ACC112 (cell line): Measurements from ENCODE around the gene SNCA.
A peak's percentile ranks its signal among the peaks of the same experiment; 100 is the strongest.

Source experiments
- H2AFZ ChIP-seq: fragments of 200-600 bp; sonication (generic); one replicate; pipeline ENCODE4 v1.6.0; 2017; ENCODE audit warnings: antibody characterized with exemption, low read length; ENCODE audit not compliant: unreplicated experiment
- H3K27ac ChIP-seq: fragments of 200-600 bp; sonication (generic); 2 replicates; pipeline ENCODE4 v1.5.1; 2014; ENCODE audit warnings: low read depth, mild to moderate bottlenecking, antibody characterized with exemption, low read length, moderate library complexity
- H3K27me3 ChIP-seq: fragments of 200-600 bp; sonication (generic); 2 replicates; pipeline ENCODE4 v1.6.1; 2014; ENCODE audit warnings: mild to moderate bottlenecking, antibody characterized with exemption, low read length, moderate library complexity, mixed read lengths; ENCODE audit not compliant: insufficient read depth
- H3K36me3 ChIP-seq: fragments of 200-600 bp; sonication (generic); 2 replicates; pipeline ENCODE4 v1.6.1; 2016; ENCODE audit warnings: mild to moderate bottlenecking, antibody characterized with exemption, low read length, moderate library complexity, mixed read lengths; ENCODE audit not compliant: insufficient read depth
- H3K4me1 ChIP-seq: fragments of 200-600 bp; sonication (generic); one replicate; pipeline ENCODE4 v1.6.1; 2016; ENCODE audit warnings: low read length, mixed read lengths; ENCODE audit not compliant: insufficient read depth, unreplicated experiment, control insufficient read depth
- H3K4me3 ChIP-seq: fragments of 200-600 bp; sonication (generic); 2 replicates; pipeline ENCODE4 v1.5.1; 2014; ENCODE audit warnings: mild to moderate bottlenecking, low read depth, low read length
- H3K79me2 ChIP-seq: fragments of 200-600 bp; sonication (generic); one replicate; pipeline ENCODE4 v1.6.0; 2016; ENCODE audit warnings: low read length; ENCODE audit not compliant: control insufficient read depth, unreplicated experiment, insufficient read depth

Gene SNCA

GRCh38 chr4:89712141-89712540 lies 124.8 kb downstream of the SNCA start:
- H3K4me3 ChIP-seq = no peak overlapping the region
- no peak overlapping the region for H3K27ac ChIP-seq
- H3K79me2 ChIP-seq = no peaks in the 10 kb centered on the region
- H2AFZ ChIP-seq = peak overlapping the region; percentile 1
- no peaks in the 10 kb centered on the region for H3K4me1 ChIP-seq
- H3K36me3 ChIP-seq = no peaks in the 10 kb centered on the region
- H3K27me3 ChIP-seq = peaks cover 6% of the 10 kb centered on the region; the same call in 1 of the 2 replicates

DNA sequence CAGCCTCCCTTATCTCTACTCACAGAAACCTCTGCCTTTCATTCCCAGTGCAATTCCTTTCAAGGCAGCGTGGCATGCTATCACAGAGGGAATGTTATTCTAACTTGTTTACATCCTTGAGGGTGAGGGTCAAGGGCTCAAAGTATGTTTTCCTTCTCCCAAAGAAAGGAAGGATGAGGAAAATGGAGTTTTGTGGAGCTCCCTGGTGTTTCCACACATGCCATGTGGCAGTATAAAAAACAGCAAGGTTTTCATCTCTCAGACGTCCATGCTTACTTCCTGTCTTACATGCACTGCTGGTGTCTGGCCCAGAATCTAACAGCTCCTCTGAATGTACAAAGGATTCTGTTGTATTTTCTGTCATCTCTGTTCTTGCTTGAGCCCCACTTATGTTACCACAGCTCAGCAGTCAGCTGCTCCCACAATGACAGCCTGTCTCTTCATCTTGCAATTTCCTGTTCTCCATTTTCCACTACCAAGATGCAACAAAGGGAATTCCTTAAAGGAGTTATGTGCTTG lies 128.0 kb downstream of the SNCA start:
- no peaks in the 10 kb centered on the region for H3K36me3 ChIP-seq
- H3K4me1 ChIP-seq = no peaks in the 10 kb centered on the region
- peaks cover 4% of the 10 kb centered on the region; the same call in 1 of the 2 replicates for H3K27me3 ChIP-seq
- no peak overlapping the region for H2AFZ ChIP-seq
- no peaks in the 10 kb centered on the region for H3K79me2 ChIP-seq
- no peak overlapping the region for H3K27ac ChIP-seq
- no peak overlapping the region for H3K4me3 ChIP-seq

GRCh38 chr4:89707467-89707866 lies 129.5 kb downstream of the SNCA start:
- no peak overlapping the region for H2AFZ ChIP-seq

GRCh38 chr4:89704651-89705395 lies 132.1 kb downstream of the SNCA start:
- no peak overlapping the region for H3K27ac ChIP-seq
- H2AFZ ChIP-seq = no peak overlapping the region
- no peak overlapping the region for H3K4me3 ChIP-seq
- H3K27me3 ChIP-seq = no peaks in the 10 kb centered on the region
- H3K36me3 ChIP-seq = no peaks in the 10 kb centered on the region
- H3K4me1 ChIP-seq = no peaks in the 10 kb centered on the region
- H3K79me2 ChIP-seq = no peaks in the 10 kb centered on the region

More at GRCh38 chr4:89707467-89707866, 129.5 kb downstream of the SNCA start:
- no peak overlapping the region for H3K4me3 ChIP-seq
- no peaks in the 10 kb centered on the region for H3K79me2 ChIP-seq
- no peaks in the 10 kb centered on the region for H3K36me3 ChIP-seq
- no peaks in the 10 kb centered on the region for H3K4me1 ChIP-seq
- H3K27ac ChIP-seq = no peak overlapping the region
- H3K27me3 ChIP-seq = no peaks in the 10 kb centered on the region

- no peak overlapping the region for H2AFZ ChIP-seq
- no peaks in the 10 kb centered on the region for H3K36me3 ChIP-seq
- H3K4me3 ChIP-seq = no peak overlapping the region
- no peaks in the 10 kb centered on the region for H3K27me3 ChIP-seq
- H3K27ac ChIP-seq = no peak overlapping the region
- H3K4me1 ChIP-seq = no peaks in the 10 kb centered on the region
- H3K79me2 ChIP-seq = no peaks in the 10 kb centered on the region
These were observed 133.0 kb downstream of the SNCA start for GRCh38 chr4:89703829-89704590.

GRCh38 chr4:89700766-89701423 lies 136.1 kb downstream of the SNCA start:
- H3K27me3 ChIP-seq = no peaks in the 10 kb centered on the region
- no peaks in the 10 kb centered on the region for H3K4me1 ChIP-seq
- H3K27ac ChIP-seq = no peak overlapping the region
- H3K36me3 ChIP-seq = no peaks in the 10 kb centered on the region
- H3K4me3 ChIP-seq = no peak overlapping the region
- no peaks in the 10 kb centered on the region for H3K79me2 ChIP-seq
- no peak overlapping the region for H2AFZ ChIP-seq

- Histone ChIP-seq H2AFZ (no peak overlapping the region), H3K4me3 (no peak overlapping the region), H3K4me1 (no peaks in the 10 kb centered on the region)
These were observed 151.3 kb downstream of the SNCA start for GRCh38 chr4:89685690-89686089.

DNA sequence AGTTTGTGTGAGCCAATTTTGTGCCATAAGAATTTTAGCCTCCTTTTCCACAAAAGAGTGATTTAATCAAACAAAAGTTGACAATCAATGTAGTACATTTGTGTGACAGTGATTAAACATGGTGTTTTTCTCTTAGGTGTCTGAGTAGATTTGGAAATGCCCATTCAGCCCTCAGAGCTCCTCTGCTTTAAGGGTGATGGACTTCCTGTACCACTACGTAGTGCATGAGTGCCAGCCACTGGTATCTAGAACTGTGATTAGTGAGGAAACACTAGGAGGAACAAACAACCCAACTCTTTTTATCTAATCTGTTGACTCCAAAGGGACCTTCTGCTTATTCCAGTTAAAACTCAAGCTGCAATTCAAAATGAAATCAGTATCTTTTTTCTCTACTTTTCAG lies 151.7 kb downstream of the SNCA start:
- H3K27ac ChIP-seq = no peak overlapping the region
- H3K4me1 ChIP-seq = no peaks in the 10 kb centered on the region
- no peaks in the 10 kb centered on the region for H3K79me2 ChIP-seq
- no peak overlapping the region for H2AFZ ChIP-seq
- no peak overlapping the region for H3K4me3 ChIP-seq
- no peaks in the 10 kb centered on the region for H3K36me3 ChIP-seq
- H3K27me3 ChIP-seq = no peaks in the 10 kb centered on the region; the same call in 1 of the 2 replicates

More at GRCh38 chr4:89685690-89686089, 151.3 kb downstream of the SNCA start:
- Histone ChIP-seq H3K27me3 (no peaks in the 10 kb centered on the region; the same call in 1 of the 2 replicates), H3K79me2 (no peaks in the 10 kb centered on the region), H3K27ac (no peak overlapping the region), H3K36me3 (no peaks in the 10 kb centered on the region)

DNA sequence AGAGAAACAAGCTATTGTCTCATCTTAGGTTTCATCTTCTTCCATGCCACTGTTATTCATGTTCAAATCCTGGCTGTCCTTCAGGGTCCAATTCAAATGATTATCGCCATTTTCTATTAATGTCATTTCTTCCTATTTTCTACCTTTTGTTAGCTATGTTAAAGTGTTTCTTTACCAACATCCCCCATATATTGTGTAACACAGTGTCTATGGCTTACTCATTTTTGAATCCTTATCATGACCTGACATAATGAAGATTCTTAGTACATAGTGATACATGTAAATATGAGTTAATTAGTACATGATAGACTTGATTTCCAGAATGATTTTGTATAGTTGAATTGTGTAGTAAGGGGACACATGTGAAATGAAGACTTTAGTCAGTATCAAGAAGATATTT lies 152.4 kb downstream of the SNCA start:
- H3K36me3 ChIP-seq = no peaks in the 10 kb centered on the region
- no peaks in the 10 kb centered on the region for H3K4me1 ChIP-seq
- no peak overlapping the region for H2AFZ ChIP-seq
- H3K4me3 ChIP-seq = no peak overlapping the region
- no peaks in the 10 kb centered on the region; the same call in 1 of the 2 replicates for H3K27me3 ChIP-seq
- no peaks in the 10 kb centered on the region for H3K79me2 ChIP-seq
- no peak overlapping the region for H3K27ac ChIP-seq

GRCh38 chr4:89682808-89683207 lies 154.2 kb downstream of the SNCA start:
- H3K36me3 ChIP-seq = no peaks in the 10 kb centered on the region
- H3K4me3 ChIP-seq = no peak overlapping the region
- H3K27ac ChIP-seq = no peak overlapping the region
- no peak overlapping the region for H2AFZ ChIP-seq
- H3K27me3 ChIP-seq = no peaks in the 10 kb centered on the region
- H3K4me1 ChIP-seq = no peaks in the 10 kb centered on the region
- no peaks in the 10 kb centered on the region for H3K79me2 ChIP-seq
